Subcutaneous adipose tissue (tissue), 4 donors: ENCODE data around the gene STAT5B. TPM values are rescaled to one million over a fixed set of nuclear protein-coding genes. Genes with fewer than 3 reads are reported as not detected.

Experiments used
- total RNA-seq, 4 donors: library from RNA; depleted of rRNA; stranded (reverse); fragments of >200 nt; gene quantifications; one replicate each; pipeline ENCODE4 v1.1.0, GENCODE V29; 2016
- TF ChIP-seq, protein P1 (sequence below): fragments of 450-650 bp; IDR thresholded peaks from one replicate; pipeline ENCODE4 v1.5.1; 2016; ENCODE audit warnings: low read depth, mild to moderate bottlenecking, control low read depth, antibody characterized with exemption, moderate library complexity

The STAT5B gene
- total RNA-seq, 4 donors from 2014 or later = 87.6 to 200 (median 113) TPM

DNA sequence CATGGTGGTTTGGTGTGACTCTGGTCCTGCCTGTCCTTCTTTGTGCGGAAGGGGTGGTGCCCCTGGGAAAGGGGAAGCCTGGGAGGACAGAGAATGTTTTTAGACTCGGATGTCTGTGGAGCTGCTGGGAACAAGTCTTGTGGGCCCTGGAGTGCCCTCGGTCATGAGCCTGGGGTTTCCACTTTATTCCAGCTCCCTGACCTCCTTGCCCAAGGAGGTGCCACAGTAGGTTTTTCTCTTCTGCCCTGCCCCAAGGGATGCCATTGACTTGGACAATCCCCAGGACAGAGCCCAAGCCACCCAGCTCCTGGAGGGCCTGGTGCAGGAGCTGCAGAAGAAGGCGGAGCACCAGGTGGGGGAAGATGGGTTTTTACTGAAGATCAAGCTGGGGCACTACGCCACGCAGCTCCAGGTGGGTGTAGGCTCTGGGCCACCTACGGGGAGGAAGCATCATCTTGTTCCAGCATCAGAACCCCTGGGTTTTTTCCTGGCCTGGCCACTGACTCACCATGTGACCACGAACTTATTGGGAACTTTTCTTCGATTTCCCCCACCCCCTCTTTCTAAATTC, 13.5 kb upstream of the STAT5B start:
- TF ChIP-seq, protein P1, sequence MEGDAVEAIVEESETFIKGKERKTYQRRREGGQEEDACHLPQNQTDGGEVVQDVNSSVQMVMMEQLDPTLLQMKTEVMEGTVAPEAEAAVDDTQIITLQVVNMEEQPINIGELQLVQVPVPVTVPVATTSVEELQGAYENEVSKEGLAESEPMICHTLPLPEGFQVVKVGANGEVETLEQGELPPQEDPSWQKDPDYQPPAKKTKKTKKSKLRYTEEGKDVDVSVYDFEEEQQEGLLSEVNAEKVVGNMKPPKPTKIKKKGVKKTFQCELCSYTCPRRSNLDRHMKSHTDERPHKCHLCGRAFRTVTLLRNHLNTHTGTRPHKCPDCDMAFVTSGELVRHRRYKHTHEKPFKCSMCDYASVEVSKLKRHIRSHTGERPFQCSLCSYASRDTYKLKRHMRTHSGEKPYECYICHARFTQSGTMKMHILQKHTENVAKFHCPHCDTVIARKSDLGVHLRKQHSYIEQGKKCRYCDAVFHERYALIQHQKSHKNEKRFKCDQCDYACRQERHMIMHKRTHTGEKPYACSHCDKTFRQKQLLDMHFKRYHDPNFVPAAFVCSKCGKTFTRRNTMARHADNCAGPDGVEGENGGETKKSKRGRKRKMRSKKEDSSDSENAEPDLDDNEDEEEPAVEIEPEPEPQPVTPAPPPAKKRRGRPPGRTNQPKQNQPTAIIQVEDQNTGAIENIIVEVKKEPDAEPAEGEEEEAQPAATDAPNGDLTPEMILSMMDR = no peak

DNA sequence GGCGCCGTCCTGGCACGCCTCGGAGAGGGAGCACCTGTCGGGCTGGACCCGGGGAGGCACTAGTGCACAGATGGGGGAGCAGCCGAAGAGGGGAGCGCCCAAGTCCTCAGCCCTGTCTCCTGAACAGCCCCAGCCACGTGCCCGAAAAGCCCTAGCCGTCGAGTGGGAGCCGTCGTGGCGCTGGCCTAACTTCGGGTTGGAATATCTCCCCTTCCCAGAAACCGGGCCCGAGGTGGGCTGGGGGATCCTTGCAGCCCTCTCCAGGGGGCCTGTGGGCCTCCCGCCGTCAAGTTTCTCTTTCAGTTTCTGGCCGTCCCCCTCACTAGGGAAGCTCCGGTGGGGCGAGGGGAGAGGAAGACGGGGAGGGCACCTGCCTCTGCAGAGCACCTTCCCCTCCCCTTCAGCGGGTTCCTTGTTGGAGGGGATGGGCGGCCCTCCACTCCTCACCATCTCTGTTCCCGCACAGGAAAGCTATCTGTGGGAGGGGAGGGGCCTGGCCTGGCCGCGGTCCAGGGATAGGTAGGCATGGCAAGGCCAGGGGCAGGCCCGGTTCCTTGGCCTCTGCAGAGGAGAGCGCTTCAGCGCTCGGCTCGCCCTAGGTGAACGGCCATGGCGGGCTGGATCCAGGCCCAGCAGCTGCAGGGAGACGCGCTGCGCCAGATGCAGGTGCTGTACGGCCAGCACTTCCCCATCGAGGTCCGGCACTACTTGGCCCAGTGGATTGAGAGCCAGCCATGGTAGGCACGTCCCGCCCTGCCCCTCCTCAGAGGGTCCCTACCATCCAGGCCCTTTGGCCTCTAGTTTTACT, 12.8 kb upstream of the STAT5B start:
- TF ChIP-seq, protein P1 = no peak

DNA sequence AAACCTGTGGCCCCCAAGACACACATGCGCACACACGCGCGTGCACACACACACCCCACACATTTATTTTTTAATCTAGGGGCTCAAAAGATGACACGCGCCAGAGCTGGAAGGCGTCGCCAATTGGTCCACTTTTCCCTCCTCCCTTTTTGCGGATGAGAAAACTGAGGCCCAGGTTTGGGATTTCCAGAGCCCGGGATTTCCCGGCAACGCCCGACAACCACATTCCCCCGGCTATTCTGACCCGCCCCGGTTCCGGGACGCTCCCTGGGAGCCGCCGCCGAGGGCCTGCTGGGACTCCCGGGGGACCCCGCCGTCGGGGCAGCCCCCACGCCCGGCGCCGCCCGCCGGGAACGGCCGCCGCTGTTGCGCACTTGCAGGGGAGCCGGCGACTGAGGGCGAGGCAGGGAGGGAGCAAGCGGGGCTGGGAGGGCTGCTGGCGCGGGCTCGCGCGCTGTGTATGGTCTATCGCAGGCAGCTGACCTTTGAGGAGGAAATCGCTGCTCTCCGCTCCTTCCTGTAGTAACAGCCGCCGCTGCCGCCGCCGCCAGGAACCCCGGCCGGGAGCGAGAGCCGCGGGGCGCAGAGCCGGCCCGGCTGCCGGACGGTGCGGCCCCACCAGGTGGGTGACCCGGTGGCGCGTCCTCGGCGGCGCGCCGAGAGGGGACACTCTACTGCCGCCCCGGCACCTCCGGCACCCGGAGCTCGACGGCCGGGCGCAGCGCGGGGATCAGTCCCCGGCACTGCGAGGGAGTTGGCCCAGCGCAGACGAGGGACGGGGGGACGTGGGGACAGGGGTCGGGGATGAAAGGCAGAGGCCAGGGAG, 12.0 kb upstream of the STAT5B start, which contains the start of gene STAT5A:
Gene STAT5A (plus strand): TSS at position 522 of the 826 bp plus-strand sequence. CDS start 914 bp downstream, outside the sequence.
- TF ChIP-seq, protein P1 = no peak

- TF ChIP-seq, protein P1 = no peak
Measured at GRCh38 chr17:42287305-42287976, 11.2 kb upstream of the STAT5B start.

- TF ChIP-seq, protein P1 = no peak
Measured at GRCh38 chr17:42286411-42287221, 10.4 kb upstream of the STAT5B start.

- TF ChIP-seq, protein P1 = no peak
Measured at GRCh38 chr17:42285346-42286050, 9.3 kb upstream of the STAT5B start.
